GOT3 (cell line): ENCODE data around the gene HTR2C.
"Not testable (repeated sequence)": the region's sequence is repeated elsewhere in the genome, so short reads cannot be mapped to it uniquely, and the experiment has no call there.

ENCODE experiments used
- DNase-seq: peaks from one replicate; lab custom pipeline; 2025; ENCODE audit warnings: mixed read lengths; lab: John Stamatoyannopoulos, UW

HTR2C gene

GRCh38 chrX:114583646-114584374 lies at the start of gene HTR2C:
Gene HTR2C (plus strand): TSS chrX:114584086. CDS start chrX:114726937, 142,851 bp downstream.
- DNase-seq: no peak

- DNase-seq: no peak
Measured at GRCh38 chrX:114580336-114580735, 3.5 kb upstream of the HTR2C start.

- DNase-seq: no peak
Measured at GRCh38 chrX:114581528-114582263, 2.2 kb upstream of the HTR2C start.

GRCh38 chrX:114582264-114582632 lies 1.6 kb upstream of the HTR2C start:
- no peak for DNase-seq

- no peak for DNase-seq
Measured at GRCh38 chrX:114582698-114583395, 1.0 kb upstream of the HTR2C start.

- no peak for DNase-seq
Measured at GRCh38 chrX:114584375-114584943, 573 bp downstream of the HTR2C start.

- no peak for DNase-seq
Measured at GRCh38 chrX:114584983-114585842, 1.3 kb downstream of the HTR2C start.

- DNase-seq: no peak
Measured at GRCh38 chrX:114591121-114591520, 7.2 kb downstream of the HTR2C start.

GRCh38 chrX:114599305-114599704 lies 15.4 kb downstream of the HTR2C start:
- DNase-seq: no peak

GRCh38 chrX:114599911-114600310 lies 16.0 kb downstream of the HTR2C start:
- DNase-seq: no peak

GRCh38 chrX:114606619-114607018 lies 22.7 kb downstream of the HTR2C start:
- not testable (repeated sequence) for DNase-seq

GRCh38 chrX:114611018-114611619 lies 27.2 kb downstream of the HTR2C start:
- DNase-seq: no peak

- no peak for DNase-seq
Measured at GRCh38 chrX:114615765-114616164, 31.9 kb downstream of the HTR2C start.

GRCh38 chrX:114619874-114620273 lies 36.0 kb downstream of the HTR2C start:
- no peak for DNase-seq

- DNase-seq: no peak
Measured at GRCh38 chrX:114626323-114626722, 42.4 kb downstream of the HTR2C start.

- DNase-seq: no peak
Measured at GRCh38 chrX:114635986-114636385, 52.1 kb downstream of the HTR2C start.

- DNase-seq: no peak
Measured at GRCh38 chrX:114650351-114650750, 66.5 kb downstream of the HTR2C start.

GRCh38 chrX:114675365-114675764 lies 91.5 kb downstream of the HTR2C start:
- no peak for DNase-seq

GRCh38 chrX:114700533-114700932 lies 116.6 kb downstream of the HTR2C start:
- DNase-seq: not testable (repeated sequence)

GRCh38 chrX:114709406-114709805 lies 125.5 kb downstream of the HTR2C start:
- DNase-seq: no peak

- DNase-seq: no peak
Measured at GRCh38 chrX:114710571-114710970, 126.7 kb downstream of the HTR2C start.
